ENCODE measurements around the gene PLD5.
"Not testable (repeated sequence)": the region's sequence is repeated elsewhere in the genome, so short reads cannot be mapped to it uniquely, and the experiment has no call there.

The PLD5 gene

GRCh38 chr1:242240691-242241090 lies 283.8 kb downstream of the PLD5 start:
- TF ChIP-seq, protein P1, sequence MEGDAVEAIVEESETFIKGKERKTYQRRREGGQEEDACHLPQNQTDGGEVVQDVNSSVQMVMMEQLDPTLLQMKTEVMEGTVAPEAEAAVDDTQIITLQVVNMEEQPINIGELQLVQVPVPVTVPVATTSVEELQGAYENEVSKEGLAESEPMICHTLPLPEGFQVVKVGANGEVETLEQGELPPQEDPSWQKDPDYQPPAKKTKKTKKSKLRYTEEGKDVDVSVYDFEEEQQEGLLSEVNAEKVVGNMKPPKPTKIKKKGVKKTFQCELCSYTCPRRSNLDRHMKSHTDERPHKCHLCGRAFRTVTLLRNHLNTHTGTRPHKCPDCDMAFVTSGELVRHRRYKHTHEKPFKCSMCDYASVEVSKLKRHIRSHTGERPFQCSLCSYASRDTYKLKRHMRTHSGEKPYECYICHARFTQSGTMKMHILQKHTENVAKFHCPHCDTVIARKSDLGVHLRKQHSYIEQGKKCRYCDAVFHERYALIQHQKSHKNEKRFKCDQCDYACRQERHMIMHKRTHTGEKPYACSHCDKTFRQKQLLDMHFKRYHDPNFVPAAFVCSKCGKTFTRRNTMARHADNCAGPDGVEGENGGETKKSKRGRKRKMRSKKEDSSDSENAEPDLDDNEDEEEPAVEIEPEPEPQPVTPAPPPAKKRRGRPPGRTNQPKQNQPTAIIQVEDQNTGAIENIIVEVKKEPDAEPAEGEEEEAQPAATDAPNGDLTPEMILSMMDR (IDR thresholded peaks at IDR 0.05; ENCODE audit: low read depth, low read length), result no peak
- DNase-seq (ENCODE audit: low read depth in 2 of 2), result no peak
- no peak overlapping the region for H3K4me3 ChIP-seq (replicated peaks in 1 of 2; ENCODE audit: low read depth in 2 of 2, low read length in 2 of 2)

GRCh38 chr1:242240077-242240476 lies 284.4 kb downstream of the PLD5 start:
- TF ChIP-seq, protein P1 (IDR thresholded peaks at IDR 0.05; ENCODE audit: low read depth, low read length), result no peak
- no peak overlapping the region for H3K4me3 ChIP-seq (replicated peaks in 1 of 2; ENCODE audit: low read depth in 2 of 2, low read length in 2 of 2)
- no peak for DNase-seq (ENCODE audit: low read depth in 2 of 2)

- DNase-seq (ENCODE audit: low read depth in 2 of 2), result no peak
- TF ChIP-seq, protein P1 (IDR thresholded peaks at IDR 0.05; ENCODE audit: low read depth, low read length), result no peak
- no peak overlapping the region for H3K4me3 ChIP-seq (replicated peaks in 1 of 2; ENCODE audit: low read depth in 2 of 2, low read length in 2 of 2)
These were observed 285.1 kb downstream of the PLD5 start for GRCh38 chr1:242239398-242239797.

DNA sequence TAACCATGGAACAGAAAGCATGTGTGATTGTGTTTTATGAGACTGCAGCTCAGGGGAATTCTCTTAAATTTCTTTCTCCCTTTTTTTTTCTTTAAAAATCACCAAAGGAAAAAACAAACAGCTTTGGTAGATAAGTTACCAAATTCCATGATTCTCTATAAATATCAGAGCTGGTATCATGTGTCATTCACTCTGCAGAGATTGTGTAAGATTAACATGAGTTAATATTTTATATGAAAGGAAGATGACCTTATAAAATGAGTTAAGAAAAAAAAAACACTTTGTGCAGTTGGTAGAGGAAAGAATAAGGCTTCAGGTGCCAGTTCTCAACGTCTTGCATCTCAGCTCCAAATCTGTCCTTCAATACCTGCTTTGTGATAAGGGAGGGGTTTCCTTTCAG lies 287.4 kb downstream of the PLD5 start:
- TF ChIP-seq, protein P1 (IDR thresholded peaks at IDR 0.05; ENCODE audit: low read depth, low read length), result no peak
- no peak for DNase-seq (ENCODE audit: low read depth in 2 of 2)
- no peak overlapping the region for H3K4me3 ChIP-seq (replicated peaks in 1 of 2; ENCODE audit: low read depth in 2 of 2, low read length in 2 of 2)

- H3K4me3 ChIP-seq (replicated peaks in 1 of 2; ENCODE audit: low read depth in 2 of 2, low read length in 2 of 2), result no peak overlapping the region
- TF ChIP-seq, protein P1 (IDR thresholded peaks at IDR 0.05; ENCODE audit: low read depth, low read length), result no peak
- DNase-seq (ENCODE audit: low read depth in 2 of 2), result no peak
These were observed 295.5 kb downstream of the PLD5 start for GRCh38 chr1:242228991-242229390.

- TF ChIP-seq, protein P1 (IDR thresholded peaks at IDR 0.05; ENCODE audit: low read depth, low read length), result no peak
- DNase-seq (ENCODE audit: low read depth in 2 of 2), result no peak
- H3K4me3 ChIP-seq (replicated peaks in 1 of 2; ENCODE audit: low read depth in 2 of 2, low read length in 2 of 2), result no peak overlapping the region
These were observed 298.5 kb downstream of the PLD5 start for GRCh38 chr1:242225767-242226573.

GRCh38 chr1:242224878-242225766 lies 299.4 kb downstream of the PLD5 start:
- not testable (repeated sequence) for H3K4me3 ChIP-seq (replicated peaks in 1 of 2; ENCODE audit: low read depth in 2 of 2, low read length in 2 of 2); DNase-seq (ENCODE audit: low read depth in 2 of 2)
